Psoas muscle (tissue), 8 donors: ENCODE results near the gene MRPL11. TPM values are rescaled to one million over a fixed set of nuclear protein-coding genes. Genes with fewer than 3 reads are reported as not detected.

Experiments
- ATAC-seq, 4 donors: fragments of 200-7000 bp; cut with Tn5 transposase; one replicate each; pipeline ENCODE4 v1.9.1; 2020; ENCODE audit warnings: moderate library complexity in 3 of 4, mild to moderate bottlenecking in 2 of 4
- DNase-seq, 2 donors: peaks; one replicate each; pipeline ENCODE4 v3.0.0-alpha.2; 2020
- H3K27ac ChIP-seq: fragments of 200-600 bp; one replicate; pipeline ENCODE4 v1.8.0; 2022
- H3K27me3 ChIP-seq, 3 donors: fragments of 200-600 bp in 1 of 3; one replicate each; pipeline versions ENCODE4 v1.6.1 to v1.8.0; 2013 to 2022; ENCODE audit warnings: low read length in 2 of 3, mild to moderate bottlenecking in 2 of 3, moderate library complexity in 1 of 3; ENCODE audit not compliant: insufficient read depth in 3 of 3
- H3K36me3 ChIP-seq, 2 donors: fragments of 200-600 bp in 1 of 2; one replicate each; pipeline versions ENCODE4 v1.6.1 to v1.8.0; 2013 to 2022; ENCODE audit warnings: low read depth in 1 of 2, mild to moderate bottlenecking in 1 of 2, moderate library complexity in 1 of 2; ENCODE audit not compliant: insufficient read depth in 1 of 2
- H3K4me1 ChIP-seq: fragments of 200-600 bp; one replicate; pipeline ENCODE4 v1.8.0; 2022
- H3K4me3 ChIP-seq: fragments of 200-600 bp; one replicate; pipeline ENCODE4 v1.8.0; 2022; ENCODE audit warnings: mild to moderate bottlenecking
- H3K9me3 ChIP-seq: fragments of 200-600 bp; one replicate; pipeline ENCODE4 v1.8.0; 2022
- CTCF ChIP-seq: fragments of 200-600 bp; IDR thresholded peaks from one replicate; pipeline ENCODE4 v1.8.0; 2022; ENCODE audit warnings: antibody characterized with exemption
- WGBS, 3 donors: extraction: QIAGEN DNeasy Blood & Tissue Kit; methylation state at CpG; one replicate each; pipeline versions ENCODE4 v1.1.6 to v1.1.7; 2013; 5-methylcytosine and 5-hydroxymethylcytosine counted together
- intact Hi-C, 2 donors: fragments of 100-400 bp; cut with DNase I; formaldehyde crosslinking; loops; one replicate each; pipeline versions ENCODE4 v1.11.0 to v1.14.2; 2022
- polyA plus RNA-seq, 3 donors: library from polyadenylated mRNA; stranded (reverse); fragments of 200-250 nt; gene quantifications; one replicate each; pipeline ENCODE4 v1.2.3, GENCODE V29; 2013
- total RNA-seq, 4 donors: library from RNA; stranded (reverse); fragmentation: NEBNext Ultra II Directional in 2 of 4; extraction: Animal tissue kit (Norgen Biotek cat#: 25700) in 2 of 4; gene quantifications; one replicate each; pipeline versions ENCODE4 v1.2.1 to v1.2.4, GENCODE V29; 2021 to 2023
- donor health status: healthy with polysubstance abuse.
- donor health status: DM: no; HTN: no; CAD: no; lungs with moderate emphysema.
- donor health status: Bipolar disorder and iron deficiency.
- donor health status: healthy.
- donor health status: DM: yes; HTN: yes; CAD: no.
- donor health status: DM: no; HTN: no; CAD: no.
- donor health status: DM: no; HTN: no; CAD: no.
- donor health status: DM: yes; HTN: yes; CAD: no.

Gene MRPL11
- total and polyA plus RNA-seq, 7 donors, result 37.0 to 60.9 (median 57.4) TPM

- no peak for ATAC-seq
- Histone ChIP-seq H3K36me3 (no peaks in the 10 kb centered on the region), H3K27me3 (no peaks in the 10 kb centered on the region), H3K4me3 (no peak overlapping the region), H3K9me3 (no peaks in the 10 kb centered on the region), H3K4me1 (no peaks in the 10 kb centered on the region), H3K27ac (no peak overlapping the region)
- no peak for DNase-seq
- intact Hi-C loops, result no loop called here
- TF ChIP-seq CTCF, result no peak
- WGBS, 3 donors, result 82 to 88% (median 86%) methylated on average over 6 of the region's 6 CpGs
These were observed 19.2 kb upstream of the MRPL11 start for GRCh38 chr11:66457826-66458225.

- DNase-seq, result no peak
- Histone ChIP-seq H3K9me3 (no peaks in the 10 kb centered on the region), H3K4me3 (no peak overlapping the region), H3K27me3 (no peaks in the 10 kb centered on the region), H3K4me1 (no peaks in the 10 kb centered on the region), H3K27ac (no peak overlapping the region), H3K36me3 (no peaks in the 10 kb centered on the region)
- 30 to 50% (median 36%) methylated on average over 3 of the region's 3 CpGs for WGBS, 3 donors
- no peak for ATAC-seq
- no peak for TF ChIP-seq CTCF
- intact Hi-C loops, result no loop called here
These were observed 16.2 kb upstream of the MRPL11 start for GRCh38 chr11:66454828-66455227.

- intact Hi-C loops, result no loop called here
- 20 to 32% (median 31%) methylated on average over 6 of the region's 6 CpGs for WGBS, 3 donors
- Histone ChIP-seq H3K27me3 (no peaks in the 10 kb centered on the region), H3K4me1 (no peaks in the 10 kb centered on the region), H3K9me3 (no peaks in the 10 kb centered on the region), H3K4me3 (no peak overlapping the region), H3K27ac (no peak overlapping the region), H3K36me3 (no peaks in the 10 kb centered on the region)
- DNase-seq (no peak), ATAC-seq (no peak)
- TF ChIP-seq CTCF, result no peak
These were observed 15.6 kb upstream of the MRPL11 start for GRCh38 chr11:66454247-66454646.

- no peaks in the 10 kb centered on the region for H3K4me1 ChIP-seq
- H3K27ac ChIP-seq, result no peak overlapping the region
- no peaks in the 10 kb centered on the region for H3K27me3 ChIP-seq
- no peaks in the 10 kb centered on the region for H3K9me3 ChIP-seq
- no peak for TF ChIP-seq CTCF
- 57 to 65% (median 63%) methylated on average over 4 of the region's 4 CpGs for WGBS, 3 donors
- intact Hi-C loops, result no loop called here
- ATAC-seq, result no peak
- H3K4me3 ChIP-seq, result no peak overlapping the region
- no peaks in the 10 kb centered on the region for H3K36me3 ChIP-seq
- no peak for DNase-seq
These were observed 13.0 kb upstream of the MRPL11 start for GRCh38 chr11:66451663-66452062.

GRCh38 chr11:66450560-66450959 lies 11.9 kb upstream of the MRPL11 start:
- H3K27ac ChIP-seq, result no peak overlapping the region
- ATAC-seq (no peak), DNase-seq (no peak)
- WGBS, 3 donors, result 56 to 71% (median 60%) methylated on average over 4 of the region's 4 CpGs
- no peak overlapping the region for H3K4me3 ChIP-seq
- H3K27me3 ChIP-seq, result no peaks in the 10 kb centered on the region
- H3K4me1 ChIP-seq, result no peaks in the 10 kb centered on the region
- TF ChIP-seq CTCF, result no peak
- no peaks in the 10 kb centered on the region for H3K9me3 ChIP-seq
- intact Hi-C loops, result no loop called here
- no peaks in the 10 kb centered on the region for H3K36me3 ChIP-seq
